AG09309 (cell line): ENCODE data around the gene ZFP69B.

Source experiments
- DNase-seq: peaks from one replicate; pipeline ENCODE4 v3.0.0-alpha.2; 2010; ENCODE audit warnings: low read depth
- H3K4me3 ChIP-seq: 2 replicates; pipeline ENCODE4 v1.5.1; 2011; ENCODE audit warnings: mild to moderate bottlenecking, low read depth, low read length, moderate library complexity; ENCODE audit not compliant: control insufficient read depth
- CTCF ChIP-seq: IDR thresholded peaks from 2 replicates; pipeline ENCODE4 v1.5.1; 2011; ENCODE audit warnings: mild to moderate bottlenecking, low read depth, low read length, inconsistent platforms; ENCODE audit not compliant: insufficient read depth, control insufficient read depth; ENCODE audit errors: missing control alignments

Gene ZFP69B

GRCh38 chr1:40411294-40411693 lies 39.0 kb upstream of the ZFP69B start:
- no peak for TF ChIP-seq CTCF
- no peak for DNase-seq
- H3K4me3 ChIP-seq, result no peak overlapping the region

- no peak for TF ChIP-seq CTCF
- no peak for DNase-seq
Observed at GRCh38 chr1:40411843-40412242, 38.4 kb upstream of the ZFP69B start.

GRCh38 chr1:40413527-40414252 lies 36.6 kb upstream of the ZFP69B start:
- DNase-seq, result no peak
- H3K4me3 ChIP-seq, result no peak overlapping the region
- no peak for TF ChIP-seq CTCF

More at GRCh38 chr1:40411843-40412242, 38.4 kb upstream of the ZFP69B start:
- no peak overlapping the region for H3K4me3 ChIP-seq

- TF ChIP-seq CTCF, result no peak
- no peak for DNase-seq
Observed at GRCh38 chr1:40414331-40414730, 35.9 kb upstream of the ZFP69B start.

GRCh38 chr1:40416709-40417108 lies 33.6 kb upstream of the ZFP69B start:
- no peak overlapping the region for H3K4me3 ChIP-seq
- DNase-seq, result no peak
- TF ChIP-seq CTCF, result no peak

More at GRCh38 chr1:40414331-40414730, 35.9 kb upstream of the ZFP69B start:
- H3K4me3 ChIP-seq, result no peak overlapping the region

GRCh38 chr1:40421431-40422384 lies 28.6 kb upstream of the ZFP69B start:
- no peak overlapping the region for H3K4me3 ChIP-seq
- DNase-seq, result no peak
- TF ChIP-seq CTCF, result no peak
